Sigmoid colon (tissue), 3 donors: ENCODE measurements around the gene OXA1L.

ENCODE experiments used
- CTCF ChIP-seq, 4 experiments: fragments of 450-650 bp in 3 of 4; fragments of 200-600 bp in 1 of 4; IDR thresholded peaks; one replicate each; pipeline ENCODE4 v1.5.1; 2016 to 2019; ENCODE audit warnings: antibody characterized with exemption in 4 of 4, mild to moderate bottlenecking in 3 of 4, moderate library complexity in 2 of 4
- POLR2A ChIP-seq, 2 donors: fragments of 450-650 bp; IDR thresholded peaks; one replicate each; pipeline ENCODE4 v1.6.1; 2016; ENCODE audit warnings: antibody characterized with exemption in 2 of 2, mild to moderate bottlenecking in 2 of 2, moderate library complexity in 2 of 2

- no peak for TF ChIP-seq CTCF (IDR thresholded peaks at IDR 0.05)
- TF ChIP-seq POLR2A (IDR thresholded peaks at IDR 0.05) = no peak
Observed at GRCh38 chr14:22811722-22812121, 45.2 kb downstream of the OXA1L start.
